GM12878 (cell line): ENCODE results near the gene TMEM91. TPM values are rescaled to one million over a fixed set of nuclear protein-coding genes. Genes with fewer than 3 reads are reported as not detected.

ENCODE experiments used
- CHD4 ChIP-seq: fragments of 200-600 bp; sonication (generic); IDR thresholded peaks from 2 replicates; pipeline ENCODE4 v1.6.1; 2016; ENCODE audit warnings: mild to moderate bottlenecking
- E4F1 ChIP-seq: fragments of 450-650 bp; IDR thresholded peaks from 2 replicates; pipeline ENCODE4 v1.6.1; 2018; ENCODE audit warnings: borderline replicate concordance, mild to moderate bottlenecking; ENCODE audit not compliant: partially characterized antibody
- EED ChIP-seq: sonication (generic); IDR thresholded peaks from 2 replicates; pipeline ENCODE4 v1.6.1; 2016; ENCODE audit warnings: antibody characterized with exemption, low read depth
- ELK1 ChIP-seq: IDR thresholded peaks from 2 replicates; pipeline ENCODE4 v1.6.1; 2012; ENCODE audit warnings: low read depth, low read length, improper control_type of control experiment
- GATAD2B ChIP-seq: fragments of 450-650 bp; conservative IDR thresholded peaks from 2 replicates; pipeline ENCODE4 v1.6.1; 2017; ENCODE audit warnings: low read depth, mild to moderate bottlenecking, moderate library complexity
- HSF1 ChIP-seq: fragments of 150-350 bp; IDR thresholded peaks from 2 replicates; pipeline ENCODE4 v1.6.1; 2014; ENCODE audit warnings: mild to moderate bottlenecking, low read depth, low read length
- IKZF2 ChIP-seq, 2 experiments: fragments of 450-650 bp; IDR thresholded peaks; 2 replicates each; pipeline ENCODE4 v1.6.1; 2017; ENCODE audit warnings: mild to moderate bottlenecking in 2 of 2, moderate library complexity in 2 of 2
- JUNB ChIP-seq: IDR thresholded peaks from 2 replicates; pipeline ENCODE4 v1.6.1; 2016; ENCODE audit warnings: antibody characterized with exemption, mild to moderate bottlenecking
- NFIC ChIP-seq: IDR thresholded peaks from 2 replicates; pipeline ENCODE4 v1.6.1; 2012; ENCODE audit warnings: low read depth, mild to moderate bottlenecking, inconsistent platforms, low read length, moderate library complexity
- PAX5 ChIP-seq: IDR thresholded peaks from 2 replicates; pipeline ENCODE4 v1.6.1; 2011; ENCODE audit warnings: low read depth, low read length, borderline replicate concordance
- RELA ChIP-seq: fragments of 450-650 bp; IDR thresholded peaks from 2 replicates; pipeline ENCODE4 v1.8.0; 2014; ENCODE audit warnings: borderline replicate concordance; ENCODE audit not compliant: partially characterized antibody
- TAF1 ChIP-seq: IDR thresholded peaks from 2 replicates; pipeline ENCODE4 v1.6.1; 2011; ENCODE audit warnings: mild to moderate bottlenecking, low read depth, low read length, borderline replicate concordance
- polyA plus RNA-seq, 11 experiments: library from polyadenylated mRNA; depleted of rRNA in 4 of 11; unstranded in 6 of 11; stranded (reverse) in 5 of 11; fragments of >200 nt; fragmentation: Nextera tagmentation in 4 of 11; fragmentation: Illumina TruSeq in 1 of 11; extraction: Ambion mirVana in 4 of 11; extraction: Trizol in 1 of 11; gene quantifications; 1 replicate in 1 of 11; 2 replicates in 10 of 11; pipeline versions ENCODE4 v1.2.1 to v1.2.3, GENCODE V29; 2011 to 2016; ENCODE audit warnings: inconsistent platforms in 2 of 11, missing spikeins in 2 of 11, low read depth in 1 of 11
- total RNA-seq, 4 experiments: library from RNA; depleted of rRNA in 3 of 4; stranded (reverse); fragments of >200 nt in 3 of 4; fragmentation: Illumina TruSeq in 1 of 4; extraction: Trizol in 1 of 4; gene quantifications; 2 replicates each; pipeline versions ENCODE4 v1.2.1 to v1.2.3, GENCODE V29; 2013 to 2021

Gene TMEM91
- total and polyA plus RNA-seq, 10 of the 15 experiments (the other 5 are each of a cell fraction or from before 2014, with no cell fraction given) = 1.5 to 5.5 (median 2.7) TPM

- TF ChIP-seq E4F1 (no peak), PAX5 (peak; percentile 62; the same call in 1 of the 2 replicates), TAF1 (peak; percentile 66; the same call in 1 of the 2 replicates), NFIC (no peak), HSF1 (no peak), EED (0 out of 2 replicates have a peak, but pooled peaks have one; percentile 47), IKZF2 (IDR thresholded peaks at IDR 0.05) (peak; percentile 31 to 46), JUNB (no peak), RELA (no peak), GATAD2B (peak; percentile 83), ELK1 (no peak), CHD4 (no peak)
Measured at GRCh38 chr19:41353466-41354342, 22.6 kb upstream of the TMEM91 start, which contains the start of gene TGFB1 (continued).
